ENCODE data around the gene CYB561D2.

CYB561D2 gene

GRCh38 chr3:50323614-50324199 lies 27.0 kb upstream of the CYB561D2 start:
- no peak for DNase-seq (ENCODE audit: low read depth)

DNA sequence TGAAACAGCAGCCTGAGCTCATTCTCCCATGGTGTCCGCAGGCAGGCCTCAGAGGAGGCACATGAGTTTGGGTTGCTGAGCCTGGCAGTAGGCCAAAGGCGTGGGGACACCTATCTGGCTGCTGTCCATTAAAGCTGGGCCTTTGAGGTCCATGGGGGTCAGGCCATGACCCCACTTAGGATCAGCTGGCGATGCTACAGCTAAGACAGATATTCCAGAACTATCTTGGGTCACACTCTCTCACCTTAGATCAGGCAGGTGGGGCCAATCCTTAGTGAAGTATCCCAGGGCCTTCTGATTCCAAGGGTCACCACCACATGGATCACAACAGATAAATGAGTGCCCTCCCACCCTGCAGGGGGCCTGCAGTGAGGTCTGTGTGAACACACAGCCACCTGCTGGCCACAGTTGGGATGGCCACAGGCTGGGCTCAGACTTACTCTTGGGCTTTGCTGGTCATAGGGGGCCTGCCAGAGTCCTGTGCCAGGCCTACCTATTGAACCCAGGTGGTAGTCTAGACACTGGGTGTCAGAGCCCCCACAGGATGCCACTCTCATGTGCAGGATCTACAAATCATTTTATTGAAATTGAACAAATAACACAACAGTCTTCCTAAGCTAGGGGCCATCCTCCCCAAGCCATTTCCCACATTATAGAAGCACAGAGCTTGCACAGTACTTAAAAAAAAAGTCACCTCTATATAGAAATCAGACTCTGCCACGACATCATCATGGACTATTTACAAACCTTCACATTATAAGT lies 26.1 kb upstream of the CYB561D2 start:
- no peak for DNase-seq (ENCODE audit: low read depth)

DNA sequence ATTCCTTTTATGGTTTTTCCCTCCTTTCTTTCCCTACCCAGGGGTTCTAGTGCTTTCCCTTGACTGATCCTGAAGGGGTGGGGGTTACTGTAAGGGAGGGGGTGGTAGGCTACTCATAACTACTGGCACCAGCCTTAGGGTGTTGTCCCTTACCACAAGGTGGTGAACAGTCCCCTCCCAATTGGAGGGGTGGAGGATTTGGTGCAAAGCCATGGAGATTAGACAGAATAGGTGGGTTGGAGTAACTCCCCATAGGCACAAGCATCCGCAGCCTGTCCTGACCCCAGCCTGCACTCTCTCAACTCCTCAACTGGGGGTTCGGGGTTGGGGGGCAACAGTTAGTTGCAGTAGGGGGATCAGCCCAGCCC lies 25.6 kb upstream of the CYB561D2 start:
- no peak for DNase-seq (ENCODE audit: low read depth)

DNA sequence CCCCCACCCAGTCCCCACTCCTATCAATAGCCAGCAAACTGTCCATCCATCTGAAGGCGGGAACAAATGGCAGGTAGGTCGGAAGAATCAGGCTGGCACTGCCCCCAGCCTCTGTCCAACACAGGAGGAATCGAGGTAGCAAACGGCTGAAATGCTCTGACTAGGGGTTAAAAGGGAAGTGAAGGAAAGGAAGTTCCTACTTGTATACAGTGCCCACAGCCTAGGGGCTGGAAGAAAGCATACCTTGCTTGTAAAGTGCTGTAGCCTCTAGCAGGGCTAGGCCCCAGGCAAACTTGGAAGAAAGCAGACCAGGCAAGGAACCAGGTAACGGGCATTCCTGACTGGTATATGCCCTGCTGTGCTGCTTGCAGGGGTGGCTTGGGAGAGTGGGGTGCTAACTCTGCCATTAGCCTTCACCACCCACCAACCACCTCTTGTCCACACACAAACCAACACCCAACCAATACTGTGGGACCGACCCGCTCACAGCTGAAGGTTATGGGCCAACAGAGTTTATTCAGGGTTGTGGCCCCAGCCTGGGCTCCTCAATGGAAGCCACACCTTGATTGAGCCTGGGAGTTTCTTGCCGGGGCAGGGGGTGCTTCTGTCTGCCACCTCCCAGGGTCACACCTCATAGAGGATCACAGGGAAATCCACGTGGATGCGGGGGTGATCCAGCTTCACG lies 25.0 kb upstream of the CYB561D2 start:
- no peak for DNase-seq (ENCODE audit: low read depth)

DNA sequence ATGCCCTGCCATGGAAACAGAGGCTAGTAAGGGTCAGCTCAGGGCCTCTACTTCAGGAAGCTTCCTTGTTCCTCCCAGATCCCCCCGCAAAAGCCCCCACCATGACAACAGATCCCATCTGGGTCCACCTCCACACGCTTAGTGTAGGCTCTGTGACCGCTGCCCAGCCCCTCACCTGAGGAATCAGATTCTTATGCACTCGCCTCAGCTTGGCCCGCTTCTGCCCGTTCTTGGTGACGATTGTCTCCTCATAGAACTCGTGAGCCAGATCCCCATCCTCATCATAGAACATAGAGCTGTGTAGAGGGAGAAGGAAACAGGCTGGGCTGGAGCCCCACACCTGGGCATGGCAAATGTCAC lies 24.5 kb upstream of the CYB561D2 start:
- no peak for DNase-seq (ENCODE audit: low read depth)

- DNase-seq (ENCODE audit: low read depth) = no peak
Measured at GRCh38 chr3:50327129-50327528, 23.5 kb upstream of the CYB561D2 start.

- DNase-seq (ENCODE audit: low read depth) = peak; percentile 71
Measured at GRCh38 chr3:50327943-50328691, 22.5 kb upstream of the CYB561D2 start, which contains the start of gene TUSC2. TUSC2 (minus strand) TSS chr3:50328223; CDS start chr3:50328099, 124 bp downstream.

DNA sequence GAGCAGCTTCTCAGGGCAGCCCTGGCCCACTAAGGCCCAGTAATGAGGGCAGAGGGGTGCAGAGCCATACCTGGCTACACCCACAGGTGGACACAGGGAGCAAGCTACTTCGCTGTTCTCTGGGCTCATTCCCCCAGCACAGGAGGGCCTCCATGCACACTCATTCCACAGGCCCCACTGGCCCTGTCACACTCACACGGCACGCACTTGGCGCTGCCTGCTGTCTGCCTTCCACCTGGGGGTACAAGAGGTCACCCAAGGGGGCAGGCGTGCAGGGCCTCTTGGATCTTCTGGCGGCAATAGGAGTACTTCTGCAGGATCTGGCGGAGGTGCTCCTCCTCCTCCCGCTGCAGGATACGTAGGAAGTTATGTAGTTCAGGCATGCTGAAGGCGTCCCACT lies 20.3 kb upstream of the CYB561D2 start:
- DNase-seq (ENCODE audit: low read depth) = no peak

GRCh38 chr3:50331364-50331907 lies 19.2 kb upstream of the CYB561D2 start:
- DNase-seq (ENCODE audit: low read depth) = no peak

GRCh38 chr3:50333744-50334328 lies 16.8 kb upstream of the CYB561D2 start:
- no peak for DNase-seq (ENCODE audit: low read depth)

- no peak for DNase-seq (ENCODE audit: low read depth)
Measured at GRCh38 chr3:50334339-50335075, 16.2 kb upstream of the CYB561D2 start.

DNA sequence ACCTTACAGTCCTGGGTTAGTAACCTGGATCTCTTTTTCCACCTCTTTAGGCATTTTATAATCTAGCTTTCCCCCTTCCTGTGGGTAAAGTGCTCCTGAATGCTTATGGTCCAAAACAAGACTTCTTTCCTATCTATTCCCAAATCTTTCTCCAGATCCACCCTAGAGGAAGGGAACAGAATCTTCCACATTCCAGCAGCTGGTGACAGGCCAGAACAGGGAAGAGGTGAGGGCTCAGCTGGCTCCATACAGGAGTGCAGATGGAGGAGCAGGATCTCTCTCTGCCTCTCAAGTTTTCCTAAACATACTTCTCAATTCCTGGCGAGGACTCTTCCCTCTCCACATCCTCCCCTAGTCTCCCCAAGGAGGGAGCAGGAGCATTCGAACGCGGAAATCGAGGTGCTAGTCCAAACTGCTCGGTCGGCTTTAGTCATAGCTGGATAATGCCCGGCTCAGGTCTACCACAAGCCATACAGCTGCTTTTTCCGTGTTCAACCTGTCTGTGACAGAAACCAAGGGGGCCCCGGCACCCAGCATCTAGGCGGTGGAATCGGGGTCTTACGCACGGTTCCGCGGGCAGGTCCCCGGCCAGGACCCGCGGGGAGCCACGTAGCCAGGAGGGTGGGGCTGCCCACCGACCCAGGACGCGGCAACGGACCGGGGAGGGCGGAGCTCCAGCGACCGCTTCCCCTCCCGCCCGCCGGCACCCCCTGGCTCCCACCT lies 14.0 kb upstream of the CYB561D2 start:
- DNase-seq (ENCODE audit: low read depth) = no peak

DNA sequence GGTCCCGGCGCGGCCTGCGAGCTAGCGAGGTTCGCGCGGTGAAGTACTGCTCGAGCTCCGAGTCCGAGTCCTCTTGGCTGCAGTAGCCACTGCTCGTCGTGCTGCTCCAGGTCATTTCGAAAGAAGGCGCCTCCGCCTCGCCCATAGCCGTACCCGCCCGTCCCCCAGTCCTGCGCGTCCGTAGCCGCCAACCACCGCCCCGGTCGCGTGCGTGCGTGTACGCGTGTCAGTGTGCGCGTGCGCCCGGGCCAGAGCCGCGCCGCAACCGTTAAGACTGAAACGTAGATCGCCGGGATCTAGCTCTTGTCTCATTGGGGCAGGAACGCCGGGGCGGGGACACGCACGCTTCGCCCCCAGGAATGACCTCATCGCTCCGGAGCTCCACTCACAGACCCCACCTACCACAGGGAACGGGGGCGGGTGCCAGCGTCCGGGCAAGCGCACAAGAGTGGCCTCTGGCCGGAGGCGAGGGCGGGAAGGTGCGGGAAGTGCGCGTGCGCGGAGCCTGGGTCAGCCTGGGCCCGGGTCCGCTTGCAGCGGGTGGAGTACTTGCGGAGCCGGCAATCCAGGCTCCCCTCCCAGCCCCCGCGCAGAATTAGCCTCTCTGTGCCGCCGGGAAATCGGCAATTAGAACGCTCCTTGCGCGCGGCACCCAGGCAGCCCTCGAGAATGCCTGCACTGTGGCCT lies 13.3 kb upstream of the CYB561D2 start:
- DNase-seq (ENCODE audit: low read depth) = peak; percentile 93

GRCh38 chr3:50338965-50339364 lies 11.7 kb upstream of the CYB561D2 start:
- DNase-seq (ENCODE audit: low read depth) = no peak

GRCh38 chr3:50339485-50340146 lies 11.0 kb upstream of the CYB561D2 start:
- DNase-seq (ENCODE audit: low read depth) = no peak

DNA sequence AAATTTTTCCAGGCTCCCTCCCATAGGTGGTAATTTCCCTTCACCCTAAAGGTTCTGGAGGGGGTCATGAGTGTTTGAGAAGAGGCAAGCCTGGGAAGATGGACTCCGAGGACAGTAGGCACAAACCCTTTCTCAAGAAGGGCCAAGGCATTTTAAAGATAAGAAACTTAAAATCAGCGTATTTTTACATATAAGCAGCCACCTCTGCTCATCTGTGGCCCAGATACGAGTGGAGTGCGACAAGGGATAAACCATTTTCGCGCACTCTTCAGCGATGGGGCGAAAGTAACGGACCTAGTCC lies 10.6 kb upstream of the CYB561D2 start:
- no peak for DNase-seq (ENCODE audit: low read depth)

DNA sequence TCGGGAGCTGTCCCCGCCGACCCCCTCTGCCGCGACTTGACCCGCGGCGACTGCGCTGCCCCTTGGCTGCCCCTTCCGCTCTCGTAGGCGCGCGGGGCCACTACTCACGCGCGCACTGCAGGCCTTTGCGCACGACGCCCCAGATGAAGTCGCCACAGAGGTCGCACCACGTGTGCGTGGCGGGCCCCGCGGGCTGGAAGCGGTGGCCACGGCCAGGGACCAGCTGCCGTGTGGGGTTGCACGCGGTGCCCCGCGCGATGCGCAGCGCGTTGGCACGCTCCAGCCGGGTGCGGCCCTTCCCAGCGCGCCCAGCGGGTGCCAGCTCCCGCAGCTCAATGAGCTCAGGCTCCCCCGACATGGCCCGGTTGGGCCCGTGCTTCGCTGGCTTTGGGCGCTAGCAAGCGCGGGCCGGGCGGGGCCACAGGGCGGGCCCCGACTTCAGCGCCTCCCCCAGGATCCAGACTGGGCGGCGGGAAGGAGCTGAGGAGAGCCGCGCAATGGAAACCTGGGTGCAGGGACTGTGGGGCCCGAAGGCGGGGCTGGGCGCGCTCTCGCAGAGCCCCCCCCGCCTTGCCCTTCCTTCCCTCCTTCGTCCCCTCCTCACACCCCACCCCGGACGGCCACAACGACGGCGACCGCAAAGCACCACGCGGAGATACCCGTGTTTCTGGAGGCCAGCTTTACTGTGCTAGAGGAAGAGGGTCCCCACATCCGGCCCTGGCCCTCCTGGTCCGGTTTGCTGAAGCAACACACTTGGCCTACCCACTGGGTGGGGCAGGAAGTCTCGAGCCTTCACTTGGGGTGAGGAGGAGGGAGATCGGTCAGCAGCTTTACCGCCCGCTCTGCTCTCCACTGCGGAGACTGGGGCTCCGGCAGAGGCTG lies 10.0 kb upstream of the CYB561D2 start, which contains the start of gene RASSF1:
RASSF1 (minus strand) TSS at position 389 of the 882 bp plus-strand sequence; CDS start at position 358, 31 bp downstream.
- DNase-seq (ENCODE audit: low read depth) = no peak

DNA sequence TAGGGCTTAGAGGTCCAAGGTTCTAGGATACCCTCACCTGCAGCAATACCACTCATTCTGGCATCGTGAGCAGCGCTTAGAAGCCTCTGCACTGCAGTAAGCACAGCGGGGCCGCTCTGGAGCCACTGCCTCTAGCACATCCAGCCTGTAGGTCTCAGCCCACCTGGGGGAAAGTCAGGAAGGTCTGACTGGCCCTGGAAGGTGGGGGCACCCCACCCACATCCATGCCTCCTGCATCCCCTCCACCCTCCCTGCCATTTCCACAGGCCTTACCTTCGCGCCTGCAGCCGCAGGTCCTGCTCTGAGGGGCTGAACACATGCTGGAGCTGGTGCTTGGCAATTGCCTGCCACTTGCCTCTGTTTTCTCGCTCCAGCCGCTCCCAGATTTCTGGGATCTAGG lies 9.1 kb upstream of the CYB561D2 start:
- DNase-seq (ENCODE audit: low read depth) = no peak
